HUES48 (cell line): Measurements from ENCODE around the gene HNRNPD.
"Not testable (repeated sequence)": the region's sequence is repeated elsewhere in the genome, so short reads cannot be mapped to it uniquely, and the experiment has no call there.

ENCODE experiments used
- H3K27ac ChIP-seq: one replicate; pipeline ENCODE4 v1.7.0; 2013; ENCODE audit warnings: low read depth, low read length, inconsistent platforms
- H3K27me3 ChIP-seq: 2 replicates; pipeline ENCODE4 v1.6.1; 2013; ENCODE audit warnings: mild to moderate bottlenecking, low read length; ENCODE audit not compliant: control insufficient read depth, insufficient read depth
- H3K36me3 ChIP-seq: 2 replicates; pipeline ENCODE4 v1.6.1; 2013; ENCODE audit warnings: low read length; ENCODE audit not compliant: control insufficient read depth, insufficient read depth
- H3K4me1 ChIP-seq: 2 replicates; pipeline ENCODE4 v1.6.1; 2013; ENCODE audit warnings: mild to moderate bottlenecking, low read length; ENCODE audit not compliant: control insufficient read depth, insufficient read depth
- H3K4me3 ChIP-seq: 2 replicates; pipeline ENCODE4 v1.5.1; 2013; ENCODE audit warnings: mild to moderate bottlenecking, low read depth, low read length
- H3K9ac ChIP-seq: 2 replicates; pipeline ENCODE4 v1.6.1; 2013; ENCODE audit warnings: mild to moderate bottlenecking, low read depth, low read length, moderate library complexity
- H3K9me3 ChIP-seq: 2 replicates; pipeline ENCODE4 v1.6.1; 2013; ENCODE audit warnings: low read length; ENCODE audit not compliant: control insufficient read depth, insufficient read depth

Gene HNRNPD

DNA sequence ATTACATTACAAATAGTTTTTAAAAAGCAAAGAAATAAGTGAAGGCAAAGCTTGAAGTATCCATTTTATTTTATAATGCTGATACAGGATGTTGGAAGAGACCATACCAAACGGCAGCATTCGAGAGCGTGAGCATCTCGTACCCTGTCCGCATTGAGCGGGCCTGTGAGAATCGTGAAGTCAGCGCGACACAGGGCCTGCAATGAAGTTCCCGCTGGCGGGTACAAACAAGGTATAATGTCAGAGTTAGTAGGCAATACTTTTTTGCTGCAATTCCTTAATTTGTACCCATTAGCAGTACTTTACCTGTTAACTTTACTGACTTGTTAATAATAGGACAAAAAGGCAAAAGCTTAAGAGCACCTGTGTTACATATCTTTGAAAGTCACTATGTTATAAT lies 19.0 kb downstream of the HNRNPD start:
- H3K9me3 ChIP-seq = no peaks in the 10 kb centered on the region
- H3K9ac ChIP-seq = no peak overlapping the region
- no peaks in the 10 kb centered on the region for H3K27me3 ChIP-seq
- no peaks in the 10 kb centered on the region for H3K4me1 ChIP-seq
- no peak overlapping the region for H3K27ac ChIP-seq
- H3K36me3 ChIP-seq = peaks cover 97% of the 10 kb centered on the region
- no peak overlapping the region for H3K4me3 ChIP-seq

GRCh38 chr4:82352825-82353366 lies 20.9 kb downstream of the HNRNPD start:
- H3K27me3 ChIP-seq = no peaks in the 10 kb centered on the region
- no peak overlapping the region for H3K4me3 ChIP-seq
- H3K4me1 ChIP-seq = no peaks in the 10 kb centered on the region
- no peak overlapping the region for H3K9ac ChIP-seq
- no peak overlapping the region for H3K27ac ChIP-seq
- H3K9me3 ChIP-seq = no peaks in the 10 kb centered on the region
- H3K36me3 ChIP-seq = peaks cover 92% of the 10 kb centered on the region

- Histone ChIP-seq H3K4me1 (no peaks in the 10 kb centered on the region), H3K4me3 (no peak overlapping the region), H3K27me3 (no peaks in the 10 kb centered on the region), H3K9me3 (no peaks in the 10 kb centered on the region), H3K9ac (no peak overlapping the region), H3K27ac (no peak overlapping the region), H3K36me3 (peaks cover 86% of the 10 kb centered on the region)
Measured at GRCh38 chr4:82352118-82352824, 21.5 kb downstream of the HNRNPD start.

- Histone ChIP-seq H3K4me3 (no peak overlapping the region), H3K9ac (no peak overlapping the region), H3K27ac (peak overlapping the region; percentile 15), H3K4me1 (peaks cover 14% of the 10 kb centered on the region), H3K9me3 (no peaks in the 10 kb centered on the region), H3K27me3 (no peaks in the 10 kb centered on the region), H3K36me3 (peaks cover 24% of the 10 kb centered on the region)
Measured at GRCh38 chr4:82346126-82346525, 27.7 kb downstream of the HNRNPD start.

DNA sequence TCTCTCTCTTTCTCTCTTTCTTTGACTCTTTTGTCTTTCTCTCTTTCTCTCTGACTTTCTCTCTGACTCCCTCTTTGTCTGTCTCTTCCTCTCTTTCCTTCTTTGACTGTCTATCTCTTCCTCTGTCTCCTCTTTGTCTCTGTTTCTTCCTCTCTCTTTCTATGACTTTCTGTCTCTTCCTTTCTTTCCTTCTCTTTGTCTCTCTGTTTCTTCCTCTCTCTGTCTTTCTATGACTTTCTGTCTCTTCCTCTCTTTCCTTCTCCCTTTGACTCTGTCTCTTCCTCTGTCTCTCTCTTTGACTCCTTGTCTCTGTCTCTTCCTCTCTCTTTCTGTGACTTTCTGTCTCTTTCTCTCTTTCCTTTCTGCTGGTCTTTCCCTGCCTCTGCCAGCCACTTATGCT lies 38.7 kb downstream of the HNRNPD start:
- no peak overlapping the region for H3K9ac ChIP-seq
- no peak overlapping the region for H3K4me3 ChIP-seq
- no peak overlapping the region for H3K27ac ChIP-seq
- H3K4me1 ChIP-seq = no peaks in the 10 kb centered on the region
- H3K36me3 ChIP-seq = no peaks in the 10 kb centered on the region
- no peaks in the 10 kb centered on the region for H3K27me3 ChIP-seq
- H3K9me3 ChIP-seq = no peaks in the 10 kb centered on the region

GRCh38 chr4:82333641-82334040 lies 40.1 kb downstream of the HNRNPD start:
- not testable (repeated sequence) for H3K4me1 ChIP-seq, H3K27me3 ChIP-seq, H3K4me3 ChIP-seq, H3K9ac ChIP-seq, H3K36me3 ChIP-seq, H3K27ac ChIP-seq, H3K9me3 ChIP-seq

- H3K9ac ChIP-seq = no peak overlapping the region
- H3K9me3 ChIP-seq = no peaks in the 10 kb centered on the region
- no peaks in the 10 kb centered on the region for H3K27me3 ChIP-seq
- no peaks in the 10 kb centered on the region for H3K36me3 ChIP-seq
- no peak overlapping the region for H3K4me3 ChIP-seq
- no peak overlapping the region for H3K27ac ChIP-seq
- H3K4me1 ChIP-seq = no peaks in the 10 kb centered on the region
Measured at GRCh38 chr4:82331814-82332213, 42.0 kb downstream of the HNRNPD start.

DNA sequence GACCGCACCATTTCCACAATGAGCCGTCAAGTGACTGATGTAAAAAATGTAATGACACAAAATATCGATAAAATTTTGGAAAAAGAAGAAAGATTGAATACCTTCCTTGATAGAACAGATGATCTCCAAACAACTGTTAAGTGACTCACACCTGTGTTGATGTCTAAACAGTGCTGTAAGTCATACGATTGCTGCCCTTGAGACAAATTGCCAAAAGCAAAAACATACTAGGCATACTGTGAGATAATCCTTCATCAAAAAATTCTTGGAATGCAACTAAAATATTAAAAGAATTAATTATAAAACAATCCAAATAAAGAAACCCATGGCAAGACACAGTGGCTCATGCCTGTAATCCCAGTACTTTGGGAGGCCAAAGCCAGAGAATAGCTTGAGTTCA lies 53.4 kb downstream of the HNRNPD start:
- H3K27me3 ChIP-seq = no peaks in the 10 kb centered on the region
- H3K9me3 ChIP-seq = no peaks in the 10 kb centered on the region
- no peak overlapping the region for H3K27ac ChIP-seq
- H3K36me3 ChIP-seq = no peaks in the 10 kb centered on the region
- H3K9ac ChIP-seq = no peak overlapping the region
- H3K4me1 ChIP-seq = no peaks in the 10 kb centered on the region
- no peak overlapping the region for H3K4me3 ChIP-seq

DNA sequence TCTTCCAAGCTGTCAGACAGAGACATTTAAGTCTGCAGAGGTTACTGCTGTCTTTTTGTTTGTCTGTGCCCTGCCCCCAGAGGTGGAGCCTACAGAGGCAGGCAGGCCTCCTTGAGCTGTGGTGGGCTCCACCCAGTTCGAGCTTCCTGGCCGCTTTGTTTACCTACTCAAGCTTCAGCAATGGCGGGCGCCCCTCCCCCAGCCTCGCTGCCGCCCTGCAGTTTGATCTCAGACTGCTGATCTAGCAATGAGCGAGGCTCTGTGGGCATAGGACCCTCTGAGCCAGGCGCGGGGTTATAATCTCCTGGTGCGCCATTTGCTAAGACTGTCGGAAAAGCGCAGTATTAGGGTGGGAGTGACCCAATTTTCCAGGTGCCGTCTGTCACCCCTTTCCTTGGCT lies 70.7 kb downstream of the HNRNPD start:
- H3K9ac ChIP-seq, H3K36me3 ChIP-seq, H3K27ac ChIP-seq, H3K27me3 ChIP-seq, H3K9me3 ChIP-seq, H3K4me3 ChIP-seq, H3K4me1 ChIP-seq: not testable (repeated sequence)
